Mucosa of descending colon (tissue), 3 donors: ENCODE results near the gene MRPS9. TPM values are rescaled to one million over a fixed set of nuclear protein-coding genes. Genes with fewer than 3 reads are reported as not detected.
A peak's percentile ranks its signal among the peaks of the same experiment; 100 is the strongest.

ENCODE experiments used
- ATAC-seq: fragments of 200-7000 bp; cut with Tn5 transposase; one replicate; pipeline ENCODE4 v1.9.1; 2020; ENCODE audit warnings: mild to moderate bottlenecking, moderate library complexity
- DNase-seq, 3 donors: peaks; one replicate each; pipeline ENCODE4 v3.0.0-alpha.2; 2020
- H3K36me3 ChIP-seq: fragments of 200-600 bp; one replicate; pipeline ENCODE4 v1.8.0; 2021; ENCODE audit warnings: low read depth, mild to moderate bottlenecking
- H3K4me1 ChIP-seq: fragments of 200-600 bp; one replicate; pipeline ENCODE4 v1.8.0; 2021; ENCODE audit warnings: low read depth, mild to moderate bottlenecking
- H3K4me3 ChIP-seq: fragments of 200-600 bp; one replicate; pipeline ENCODE4 v1.8.0; 2021; ENCODE audit warnings: mild to moderate bottlenecking
- H3K9me3 ChIP-seq: fragments of 200-600 bp; one replicate; pipeline ENCODE4 v1.8.0; 2021; ENCODE audit warnings: mild to moderate bottlenecking
- CTCF ChIP-seq: fragments of 200-600 bp; IDR thresholded peaks from one replicate; pipeline ENCODE4 v1.8.0; 2022; ENCODE audit warnings: antibody characterized with exemption, mild to moderate bottlenecking
- intact Hi-C, 2 donors: fragments of 100-400 bp; cut with DNase I in 1 of 2; cut with micrococcal nuclease in 1 of 2; formaldehyde crosslinking; loops; one replicate each; pipeline versions ENCODE4 v1.11.0 to v1.11.1; 2022; cut with DNase I, micrococcal nuclease
- total RNA-seq, 3 donors: library from RNA; stranded (reverse); fragmentation: NEBNext Ultra II Directional in 2 of 3; extraction: Animal tissue kit (Norgen Biotek cat#: 25700) in 2 of 3; gene quantifications; one replicate each; pipeline versions ENCODE4 v1.2.1 to v1.2.4, GENCODE V29; 2021 to 2023
- donor health status: DM: no; HTN: no; CAD: no; lungs with moderate emphysema.
- donor health status: DM: no; HTN: no; CAD: no.
- donor health status: DM: no; HTN: yes; CAD: no.

MRPS9 gene
- total RNA-seq, 3 donors from 2014 or later, result 20.5 to 29.6 (median 22.6) TPM

GRCh38 chr2:105142239-105142638 lies 104.4 kb downstream of the MRPS9 start:
- no peaks in the 10 kb centered on the region for H3K4me1 ChIP-seq
- no peak overlapping the region for H3K4me3 ChIP-seq
- ATAC-seq (no peak), DNase-seq (no peak)
- no peaks in the 10 kb centered on the region for H3K36me3 ChIP-seq
- TF ChIP-seq CTCF, result no peak
- intact Hi-C loops, result no loop called here
- no peaks in the 10 kb centered on the region for H3K9me3 ChIP-seq

- intact Hi-C loops, result no loop called here
- DNase-seq (no peak), ATAC-seq (no peak)
- no peaks in the 10 kb centered on the region for H3K36me3 ChIP-seq
- TF ChIP-seq CTCF, result no peak
- H3K4me3 ChIP-seq, result no peak overlapping the region
- H3K9me3 ChIP-seq, result no peaks in the 10 kb centered on the region
- no peaks in the 10 kb centered on the region for H3K4me1 ChIP-seq
These were observed 105.2 kb downstream of the MRPS9 start for GRCh38 chr2:105143094-105143466.

GRCh38 chr2:105143467-105144151 lies 105.7 kb downstream of the MRPS9 start:
- intact Hi-C loops, result no loop called here
- no peaks in the 10 kb centered on the region for H3K9me3 ChIP-seq
- no peak for TF ChIP-seq CTCF
- H3K36me3 ChIP-seq, result no peaks in the 10 kb centered on the region
- no peaks in the 10 kb centered on the region for H3K4me1 ChIP-seq
- DNase-seq (peak; percentile 9 to 52 (median 33)), ATAC-seq (peak; percentile 50)
- no peak overlapping the region for H3K4me3 ChIP-seq

- no peaks in the 10 kb centered on the region for H3K36me3 ChIP-seq
- ATAC-seq (no peak), DNase-seq (no peak)
- no peaks in the 10 kb centered on the region for H3K4me1 ChIP-seq
- no peak for TF ChIP-seq CTCF
- intact Hi-C loops, result no loop called here
- H3K9me3 ChIP-seq, result no peaks in the 10 kb centered on the region
- H3K4me3 ChIP-seq, result no peak overlapping the region
These were observed 106.5 kb downstream of the MRPS9 start for GRCh38 chr2:105144152-105144940.

GRCh38 chr2:105144941-105145300 lies 107.1 kb downstream of the MRPS9 start:
- DNase-seq (no peak), ATAC-seq (no peak)
- Histone ChIP-seq H3K4me3 (no peak overlapping the region), H3K9me3 (no peaks in the 10 kb centered on the region), H3K36me3 (no peaks in the 10 kb centered on the region), H3K4me1 (no peaks in the 10 kb centered on the region)
- no peak for TF ChIP-seq CTCF
- intact Hi-C loops, result no loop called here
